ENCODE results near the gene ATXN7L1.

The ATXN7L1 gene

DNA sequence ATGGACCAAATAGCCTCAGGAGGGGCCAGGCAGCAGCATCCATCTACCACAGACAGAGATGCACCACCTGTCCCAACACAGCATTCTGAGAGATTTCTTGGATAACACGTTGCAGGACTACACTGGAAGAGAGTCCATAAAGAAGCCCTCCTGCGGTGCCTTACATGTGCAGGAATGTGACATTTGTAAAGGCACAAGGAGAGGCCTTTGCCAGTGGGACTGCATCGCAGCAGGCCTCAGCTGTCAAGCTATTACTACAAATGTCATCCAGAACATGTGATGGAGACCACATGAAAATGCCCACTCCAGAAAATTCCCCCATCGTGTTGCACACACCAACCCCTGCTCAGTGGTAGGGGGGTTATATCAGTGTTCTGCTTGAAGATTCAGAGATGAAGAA is 77.4 kb downstream of the ATXN7L1 start (continued):
- no peak for TF ChIP-seq ZNF155 (tag by site-specific recombination; IDR thresholded peaks at IDR 0.05)
- TF ChIP-seq ZNF433 (tag by site-specific recombination; IDR thresholded peaks at IDR 0.05; ENCODE audit: low read depth) = no peak
- no peak for TF ChIP-seq ZNF426 (tag by site-specific recombination; IDR thresholded peaks at IDR 0.05)

- CTCF ChIA-PET = no interaction called here
- no peak for TF ChIP-seq ZFHX2 (tag by site-specific recombination; conservative IDR thresholded peaks at IDR 0.05)
- no peak for TF ChIP-seq PATZ1 (tag by site-specific recombination; IDR thresholded peaks at IDR 0.05)
- no peak for TF ChIP-seq ZNF202 (tag by site-specific recombination; IDR thresholded peaks at IDR 0.05; ENCODE audit: borderline replicate concordance)
- TF ChIP-seq ZNF146 (tag by site-specific recombination; IDR thresholded peaks at IDR 0.05) = no peak
- TF ChIP-seq ZNF488 (tag by site-specific recombination; IDR thresholded peaks at IDR 0.05) = no peak
- no peak for TF ChIP-seq KLF17 (tag by site-specific recombination; IDR thresholded peaks at IDR 0.05)
- TF ChIP-seq ZNF610 (tag by site-specific recombination; IDR thresholded peaks at IDR 0.05; ENCODE audit: borderline replicate concordance) = no peak
- no peak for TF ChIP-seq BCL11B (tag by site-specific recombination; IDR thresholded peaks at IDR 0.05; ENCODE audit: low read depth)
- TF ChIP-seq ZNF677 (tag by site-specific recombination; IDR thresholded peaks at IDR 0.05) = no peak
- no peak for TF ChIP-seq ZFP41 (tag by site-specific recombination; IDR thresholded peaks at IDR 0.05; ENCODE audit: borderline replicate concordance)
- TF ChIP-seq ZNF530 (tag by site-specific recombination; IDR thresholded peaks at IDR 0.05; ENCODE audit: low read depth) = no peak
- TF ChIP-seq ZNF391 (tag by site-specific recombination; IDR thresholded peaks at IDR 0.05; ENCODE audit: borderline replicate concordance, low read depth) = no peak
- no peak for TF ChIP-seq ZNF776 (tag by site-specific recombination; IDR thresholded peaks at IDR 0.05; ENCODE audit: borderline replicate concordance)
- no peak for TF ChIP-seq ZNF132 (tag by site-specific recombination; IDR thresholded peaks at IDR 0.05; ENCODE audit: borderline replicate concordance)
- TF ChIP-seq ZNF24 (tag by site-specific recombination; IDR thresholded peaks at IDR 0.05) = no peak
- TF ChIP-seq ZNF660 (tag by site-specific recombination; IDR thresholded peaks at IDR 0.05) = no peak
- no peak overlapping the region for H3K27ac ChIP-seq (ENCODE audit: extremely low read depth, low read depth, low read length)
- POLR2A ChIA-PET = interaction anchor here (1.2 kb wide), 1 partner anchor 11 kb away, joined by 3 read pairs; no protein-coding TSS in a partner anchor
- no peak overlapping the region for H3K4me3 ChIP-seq (ENCODE audit: low read depth, low read length)
- H3K4me1 ChIP-seq (ENCODE audit: control insufficient read depth, insufficient read depth, low read length) = no peaks in the 10 kb centered on the region
- H3K36me3 ChIP-seq (ENCODE audit: control insufficient read depth in 2 of 2, insufficient read depth in 1 of 2, low read length in 2 of 2) = no peaks in the 10 kb centered on the region
- no peaks in the 10 kb centered on the region for H3K9me3 ChIP-seq (ENCODE audit: control insufficient read depth, insufficient read depth, low read depth, low read length)
Observed at GRCh38 chr7:105797652-105798051, 78.7 kb downstream of the ATXN7L1 start.

DNA sequence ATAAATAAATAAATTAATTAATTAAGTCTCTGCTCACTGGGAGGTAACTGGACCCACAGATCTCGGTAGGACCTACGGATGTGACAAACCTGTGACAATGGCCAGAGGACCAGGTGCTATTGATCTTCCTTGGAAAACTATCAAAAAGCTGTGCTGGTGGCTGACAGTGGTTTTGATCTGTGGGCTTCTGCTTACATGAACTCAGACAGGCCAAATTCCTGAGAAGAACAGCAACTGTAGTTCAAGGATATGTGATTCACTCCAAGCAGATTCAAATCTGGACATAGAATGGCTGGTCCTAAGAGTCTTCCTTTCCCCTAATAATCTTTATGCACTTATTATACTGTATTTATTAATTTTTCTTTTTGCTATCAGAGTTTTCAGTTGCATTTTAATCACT is 80.0 kb downstream of the ATXN7L1 start:
- Histone ChIP-seq H3K4me1 (ENCODE audit: control insufficient read depth, insufficient read depth, low read length) (no peaks in the 10 kb centered on the region), H3K9me3 (ENCODE audit: control insufficient read depth, insufficient read depth, low read depth, low read length) (no peaks in the 10 kb centered on the region), H3K27ac (ENCODE audit: extremely low read depth, low read depth, low read length) (no peak overlapping the region), H3K4me3 (ENCODE audit: low read depth, low read length) (no peak overlapping the region), H3K36me3 (ENCODE audit: control insufficient read depth in 2 of 2, insufficient read depth in 1 of 2, low read length in 2 of 2) (no peaks in the 10 kb centered on the region)
- POLR2A ChIA-PET = interaction anchor here (1.2 kb wide), 1 partner anchor 10 kb away, joined by 3 read pairs; no protein-coding TSS in a partner anchor
- TF ChIP-seq, protein P1, sequence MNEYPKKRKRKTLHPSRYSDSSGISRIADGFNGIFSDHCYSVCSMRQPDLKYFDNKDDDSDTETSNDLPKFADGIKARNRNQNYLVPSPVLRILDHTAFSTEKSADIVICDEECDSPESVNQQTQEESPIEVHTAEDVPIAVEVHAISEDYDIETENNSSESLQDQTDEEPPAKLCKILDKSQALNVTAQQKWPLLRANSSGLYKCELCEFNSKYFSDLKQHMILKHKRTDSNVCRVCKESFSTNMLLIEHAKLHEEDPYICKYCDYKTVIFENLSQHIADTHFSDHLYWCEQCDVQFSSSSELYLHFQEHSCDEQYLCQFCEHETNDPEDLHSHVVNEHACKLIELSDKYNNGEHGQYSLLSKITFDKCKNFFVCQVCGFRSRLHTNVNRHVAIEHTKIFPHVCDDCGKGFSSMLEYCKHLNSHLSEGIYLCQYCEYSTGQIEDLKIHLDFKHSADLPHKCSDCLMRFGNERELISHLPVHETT (tag by site-specific recombination; IDR thresholded peaks at IDR 0.05) = no peak
- no peak for TF ChIP-seq ZNF266 (tag by site-specific recombination; IDR thresholded peaks at IDR 0.05; ENCODE audit: low read depth)
- CTCF ChIA-PET = interaction anchor here (2.0 kb wide), 1 partner anchor 9 kb away, joined by 7 read pairs; no protein-coding TSS in a partner anchor

Data from HEK293 (cell line).